MG63 (cell line): ENCODE results near the gene STARD6. TPM values are rescaled to one million over a fixed set of nuclear protein-coding genes. Genes with fewer than 3 reads are reported as not detected.
A peak's percentile ranks its signal among the peaks of the same experiment; 100 is the strongest.

Experiments used
- DNase-seq: peaks from one replicate; pipeline ENCODE4 v3.0.0-alpha.2; 2020
- H3K27me3 ChIP-seq: fragments of 250-450 bp; sonication (Bioruptor Pico); 2 replicates; pipeline ENCODE4 v1.5.1; 2020; ENCODE audit warnings: mild to moderate bottlenecking, moderate library complexity
- H3K36me3 ChIP-seq: fragments of 250-450 bp; sonication (Bioruptor Pico); 2 replicates; pipeline ENCODE4 v1.5.1; 2020; ENCODE audit warnings: mild to moderate bottlenecking, moderate library complexity
- H3K4me3 ChIP-seq: fragments of 250-450 bp; sonication (Bioruptor Pico); 2 replicates; pipeline ENCODE4 v1.5.1; 2020; ENCODE audit warnings: mild to moderate bottlenecking, moderate library complexity
- H3K9me3 ChIP-seq: fragments of 250-450 bp; sonication (Bioruptor Pico); 2 replicates; pipeline ENCODE4 v1.5.1; 2020; ENCODE audit warnings: mild to moderate bottlenecking, moderate library complexity
- total RNA-seq: library from RNA; depleted of rRNA; stranded (reverse); fragments of >200 nt; shearing (Covaris generic); gene quantifications from 2 replicates; pipeline ENCODE4 v1.2.3, GENCODE V29; 2014; ENCODE audit warnings: low replicate concordance; rRNA removed

STARD6 gene
- total RNA-seq, 1 experiment from 2014 or later, result 1.3 TPM

GRCh38 chr18:54294274-54294673 lies 63.4 kb downstream of the STARD6 start:
- no peak for DNase-seq
- Histone ChIP-seq H3K36me3 (peaks cover 19% of the 10 kb centered on the region), H3K9me3 (no peaks in the 10 kb centered on the region), H3K4me3 (no peak overlapping the region), H3K27me3 (no peaks in the 10 kb centered on the region)

GRCh38 chr18:54284981-54285785 lies 72.5 kb downstream of the STARD6 start:
- no peak overlapping the region for H3K4me3 ChIP-seq
- H3K9me3 ChIP-seq, result no peaks in the 10 kb centered on the region
- peak; percentile 51 for DNase-seq
- peaks cover 15% of the 10 kb centered on the region for H3K36me3 ChIP-seq
- H3K27me3 ChIP-seq, result no peaks in the 10 kb centered on the region

GRCh38 chr18:54284535-54284934 lies 73.1 kb downstream of the STARD6 start:
- no peak for DNase-seq
- Histone ChIP-seq H3K27me3 (no peaks in the 10 kb centered on the region), H3K9me3 (no peaks in the 10 kb centered on the region), H3K4me3 (no peak overlapping the region), H3K36me3 (peaks cover 13% of the 10 kb centered on the region)

GRCh38 chr18:54280220-54280569 lies 77.5 kb downstream of the STARD6 start:
- Histone ChIP-seq H3K36me3 (peaks cover 15% of the 10 kb centered on the region; the same call in 1 of the 2 replicates), H3K4me3 (no peak overlapping the region), H3K27me3 (no peaks in the 10 kb centered on the region), H3K9me3 (no peaks in the 10 kb centered on the region)
- no peak for DNase-seq

GRCh38 chr18:54279477-54280219 lies 78.0 kb downstream of the STARD6 start:
- DNase-seq, result no peak
- Histone ChIP-seq H3K4me3 (no peak overlapping the region), H3K36me3 (peaks cover 15% of the 10 kb centered on the region; the same call in 1 of the 2 replicates), H3K27me3 (no peaks in the 10 kb centered on the region), H3K9me3 (no peaks in the 10 kb centered on the region)

GRCh38 chr18:54278615-54279014 lies 79.0 kb downstream of the STARD6 start:
- DNase-seq, result no peak
- no peak overlapping the region for H3K4me3 ChIP-seq
- H3K27me3 ChIP-seq, result no peaks in the 10 kb centered on the region
- peaks cover 13% of the 10 kb centered on the region; the same call in 1 of the 2 replicates for H3K36me3 ChIP-seq
- H3K9me3 ChIP-seq, result no peaks in the 10 kb centered on the region

- Histone ChIP-seq H3K27me3 (no peaks in the 10 kb centered on the region), H3K9me3 (no peaks in the 10 kb centered on the region), H3K4me3 (no peak overlapping the region), H3K36me3 (peaks cover 13% of the 10 kb centered on the region; the same call in 1 of the 2 replicates)
- no peak for DNase-seq
These were observed 79.8 kb downstream of the STARD6 start for GRCh38 chr18:54277899-54278298.

Other genes starting within 250 kb of the STARD6 start
- 31.2 and 749 TPM in 2 replicates for gene MBD2, start 133.2 kb downstream of the STARD6 start, total RNA-seq
- gene POLI, start 88.3 kb downstream of the STARD6 start, total RNA-seq, result 11.1 and 66.4 TPM in 2 replicates
- gene C18orf54, start within 50 bp of the STARD6 start, total RNA-seq, result 1.7 and 9.8 TPM in 2 replicates
- gene DYNAP, start 233.4 kb upstream of the STARD6 start, total RNA-seq, result not detected in 2 replicates